HL-60/S4 treated with phorbol 12-myristate 13-acetate at 8.2 ng/mL for 4 days and 3 days (cell line): ENCODE results near the gene MUC21.
"Not testable (repeated sequence)": the region's sequence is repeated elsewhere in the genome, so short reads cannot be mapped to it uniquely, and the experiment has no call there.

Experiments used
- in situ Hi-C: fragments of 300-500 bp; cut with MboI; formaldehyde crosslinking; loops from 2 replicates; pipeline ENCODE4 v1.15.0; 2022; ENCODE audit warnings: low sequenced_read_pairs

Gene MUC21

GRCh38 chr6:31005249-31006020 is 21.9 kb downstream of the MUC21 start:
- in situ Hi-C loops: no loop called here

GRCh38 chr6:31007694-31008093 is 24.2 kb downstream of the MUC21 start:
- in situ Hi-C loops: no loop called here

GRCh38 chr6:31008165-31008564 is 24.6 kb downstream of the MUC21 start:
- in situ Hi-C loops: no loop called here

DNA sequence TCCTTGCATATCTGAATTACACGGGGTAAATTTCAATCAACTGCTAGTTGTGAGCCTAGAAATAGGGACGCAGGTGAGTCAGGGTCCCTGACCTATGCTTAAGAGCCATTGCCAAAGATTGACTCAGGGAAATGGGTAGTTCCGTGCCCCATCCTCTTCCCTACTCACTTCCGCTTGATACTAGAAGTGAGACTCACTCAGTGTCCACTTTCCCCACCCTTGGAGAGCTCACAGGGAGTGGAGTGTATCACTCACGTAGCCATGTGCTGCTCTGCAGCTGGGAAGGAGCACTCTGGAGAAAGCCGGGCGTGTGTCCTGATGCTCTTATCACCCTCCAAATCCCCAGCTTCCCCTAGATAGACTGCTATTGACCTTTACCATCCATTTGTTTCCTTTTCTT is 26.2 kb downstream of the MUC21 start:
- in situ Hi-C loops: no loop called here

GRCh38 chr6:31010393-31011060 is 27.0 kb downstream of the MUC21 start, which contains the start of gene MUC22:
Gene MUC22, plus strand, starts transcription at chr6:31010474. Its CDS starts 233 bp downstream, at chr6:31010707.
- in situ Hi-C loops: no loop called here

DNA sequence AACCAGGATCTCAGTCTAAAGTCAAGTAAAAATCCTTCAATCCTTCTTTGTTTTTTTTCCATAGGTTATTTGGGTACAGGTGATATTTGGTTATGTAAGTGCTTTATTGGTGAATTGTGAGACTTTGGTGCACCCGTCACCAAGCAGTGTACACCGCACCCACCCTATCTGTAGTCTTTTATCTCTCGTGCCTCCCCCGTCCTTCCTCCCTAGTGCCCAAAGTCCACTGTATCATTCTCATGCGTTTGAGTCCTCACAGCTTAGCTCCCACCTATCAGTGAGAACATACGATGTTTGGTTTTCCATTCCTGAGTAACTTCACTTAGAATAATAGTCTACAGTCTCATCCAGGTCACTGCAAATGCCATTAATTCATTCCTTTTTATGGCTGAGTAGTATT is 27.6 kb downstream of the MUC21 start:
- in situ Hi-C loops: no loop called here

DNA sequence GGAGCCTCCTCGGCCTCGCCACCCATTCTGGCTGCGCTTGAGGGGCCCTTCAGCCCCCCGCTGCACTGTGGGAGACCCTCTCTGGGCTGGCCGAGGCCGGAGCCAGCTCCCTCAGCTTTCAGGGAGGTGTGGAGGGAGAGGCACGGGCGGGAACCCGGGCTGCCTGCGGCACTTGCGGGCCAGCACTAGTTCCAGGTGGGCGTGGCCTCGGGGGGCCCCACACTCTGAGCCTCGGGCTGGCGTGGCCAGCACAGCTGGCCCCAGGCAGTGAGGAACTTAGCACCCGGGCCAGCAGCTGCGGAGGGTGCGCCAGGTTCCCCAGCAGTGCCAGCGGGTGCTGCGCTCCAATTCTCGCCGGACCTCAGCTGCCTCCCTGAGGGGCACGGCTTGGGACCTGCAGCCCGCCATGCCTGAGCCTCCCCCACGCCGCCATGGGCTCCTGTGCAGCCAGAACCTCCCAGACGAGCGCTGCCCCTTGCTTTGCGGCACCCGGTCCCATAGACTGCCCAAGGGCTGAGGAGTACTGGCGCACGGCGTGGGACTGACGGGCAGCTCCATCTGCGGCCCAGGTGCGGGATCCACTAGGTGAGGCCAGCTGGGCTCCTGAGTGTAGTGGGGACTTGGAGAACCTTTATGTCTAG is 33.3 kb downstream of the MUC21 start:
- in situ Hi-C loops: no loop called here

DNA sequence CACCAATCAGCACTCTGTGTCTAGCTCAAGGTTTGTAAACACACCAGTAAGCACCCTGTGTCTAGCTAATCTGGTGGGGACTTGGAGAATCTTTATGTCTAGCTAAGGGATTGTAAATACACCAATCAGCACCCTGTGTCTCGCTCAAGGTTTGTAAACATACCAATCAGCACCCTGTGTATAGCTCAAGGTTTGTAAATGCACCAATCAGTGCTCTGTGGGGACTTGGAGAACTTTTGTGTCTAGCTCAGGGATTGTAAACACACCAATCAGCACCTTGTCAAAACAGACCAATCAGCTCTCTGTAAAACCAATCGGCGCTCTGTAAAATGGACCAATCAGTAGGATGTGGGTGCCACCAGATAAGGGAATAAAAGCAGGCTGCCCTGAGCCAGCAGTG is 33.9 kb downstream of the MUC21 start:
- in situ Hi-C loops: not testable (repeated sequence)

- in situ Hi-C loops: no loop called here
Measured at GRCh38 chr6:31020057-31020456, 36.5 kb downstream of the MUC21 start.

- in situ Hi-C loops: not testable (repeated sequence)
Measured at GRCh38 chr6:31020631-31021255, 37.2 kb downstream of the MUC21 start.

- in situ Hi-C loops: not testable (repeated sequence)
Measured at GRCh38 chr6:31021705-31022531, 38.4 kb downstream of the MUC21 start.

GRCh38 chr6:31025595-31025994 is 42.1 kb downstream of the MUC21 start:
- in situ Hi-C loops: no loop called here

- in situ Hi-C loops: no loop called here
Measured at GRCh38 chr6:31031095-31031494, 47.6 kb downstream of the MUC21 start.

GRCh38 chr6:31033075-31033474 is 49.6 kb downstream of the MUC21 start:
- in situ Hi-C loops: no loop called here

- in situ Hi-C loops: no loop called here
Measured at GRCh38 chr6:31035862-31036497, 52.5 kb downstream of the MUC21 start.

GRCh38 chr6:31037169-31037568 is 53.7 kb downstream of the MUC21 start:
- in situ Hi-C loops: no loop called here

DNA sequence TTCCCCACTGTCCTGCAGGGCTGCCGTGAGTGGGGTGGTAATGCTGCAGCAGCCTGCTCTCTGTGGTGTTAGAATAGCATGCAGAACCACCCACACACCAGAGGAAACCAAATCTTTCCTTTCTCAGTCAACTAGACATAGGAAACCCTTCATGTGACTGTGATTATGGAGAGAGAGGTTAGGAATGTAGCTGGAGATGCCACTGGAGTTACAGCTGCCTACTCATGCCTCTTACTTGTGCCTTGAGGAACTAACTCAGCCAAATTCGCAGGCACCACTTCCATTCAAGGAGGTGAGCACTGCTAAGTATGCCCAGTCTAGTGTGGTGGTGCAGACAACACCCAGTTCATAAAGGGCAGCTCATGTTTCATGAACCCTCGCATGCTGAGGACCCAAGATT is 54.2 kb downstream of the MUC21 start:
- in situ Hi-C loops: no loop called here

GRCh38 chr6:31038559-31038958 is 55.0 kb downstream of the MUC21 start:
- in situ Hi-C loops: no loop called here
